GM12878 (cell line): ENCODE results near the gene NUP62. TPM values are rescaled to one million over a fixed set of nuclear protein-coding genes. Genes with fewer than 3 reads are reported as not detected.

Experiments
- BMI1 ChIP-seq: fragments of 450-650 bp; IDR thresholded peaks from 2 replicates; pipeline ENCODE4 v1.6.1; 2016; ENCODE audit warnings: mild to moderate bottlenecking, moderate library complexity, borderline replicate concordance
- CUX1 ChIP-seq: IDR thresholded peaks from 2 replicates; pipeline ENCODE4 v1.6.1; 2012; ENCODE audit warnings: improper control_type of control experiment, low read depth, low read length; ENCODE audit not compliant: insufficient replicate concordance
- DPF2 ChIP-seq: fragments of 450-650 bp; IDR thresholded peaks from 2 replicates; pipeline ENCODE4 v1.6.1; 2017; ENCODE audit warnings: mild to moderate bottlenecking
- E4F1 ChIP-seq: fragments of 450-650 bp; IDR thresholded peaks from 2 replicates; pipeline ENCODE4 v1.6.1; 2018; ENCODE audit warnings: borderline replicate concordance, mild to moderate bottlenecking; ENCODE audit not compliant: partially characterized antibody
- EP300 ChIP-seq, 2 experiments: fragments of 150-350 bp in 1 of 2; IDR thresholded peaks; 2 replicates each; pipeline ENCODE4 v1.6.1; 2011 to 2012; ENCODE audit warnings: low read depth in 2 of 2, low read length in 2 of 2, borderline replicate concordance in 1 of 2, improper control_type of control experiment in 1 of 2, inconsistent platforms in 1 of 2; ENCODE audit not compliant: control insufficient read depth in 1 of 2
- IKZF2 ChIP-seq, 2 experiments: fragments of 450-650 bp; IDR thresholded peaks; 2 replicates each; pipeline ENCODE4 v1.6.1; 2017; ENCODE audit warnings: mild to moderate bottlenecking in 2 of 2, moderate library complexity in 2 of 2
- KAT2A ChIP-seq: conservative IDR thresholded peaks from 2 replicates; pipeline ENCODE4 v1.6.1; 2011; ENCODE audit warnings: low read depth, low read length; ENCODE audit not compliant: control insufficient read depth
- LARP7 ChIP-seq: fragments of 450-650 bp; IDR thresholded peaks from 2 replicates; pipeline ENCODE4 v1.6.1; 2017; ENCODE audit warnings: mild to moderate bottlenecking
- MXI1 ChIP-seq: fragments of 150-350 bp; IDR thresholded peaks from 2 replicates; pipeline ENCODE4 v1.6.1; 2011; ENCODE audit warnings: low read depth, mild to moderate bottlenecking, inconsistent platforms, low read length, improper control_type of control experiment
- NFIC ChIP-seq: IDR thresholded peaks from 2 replicates; pipeline ENCODE4 v1.6.1; 2012; ENCODE audit warnings: low read depth, mild to moderate bottlenecking, inconsistent platforms, low read length, moderate library complexity
- POLR2AphosphoS5 ChIP-seq: IDR thresholded peaks from 2 replicates; pipeline ENCODE4 v1.6.1; 2011; ENCODE audit warnings: mild to moderate bottlenecking, low read length, inconsistent platforms
- RCOR1 ChIP-seq: conservative IDR thresholded peaks from 2 replicates; pipeline ENCODE4 v1.6.1; 2012; ENCODE audit warnings: low read depth, low read length, improper control_type of control experiment
- RUNX3 ChIP-seq: IDR thresholded peaks from 2 replicates; pipeline ENCODE4 v1.6.1; 2012; ENCODE audit warnings: low read length, inconsistent platforms
- SMC3 ChIP-seq: IDR thresholded peaks from 2 replicates; pipeline ENCODE4 v1.6.1; 2011; ENCODE audit warnings: low read length, improper control_type of control experiment, borderline replicate concordance
- ZNF207 ChIP-seq: fragments of 450-650 bp; IDR thresholded peaks from 2 replicates; pipeline ENCODE4 v1.6.1; 2014; ENCODE audit warnings: antibody characterized with exemption, mild to moderate bottlenecking, borderline replicate concordance
- polyA plus RNA-seq, 11 experiments: library from polyadenylated mRNA; depleted of rRNA in 4 of 11; unstranded in 6 of 11; stranded (reverse) in 5 of 11; fragments of >200 nt; fragmentation: Nextera tagmentation in 4 of 11; fragmentation: Illumina TruSeq in 1 of 11; extraction: Ambion mirVana in 4 of 11; extraction: Trizol in 1 of 11; gene quantifications; 1 replicate in 1 of 11; 2 replicates in 10 of 11; pipeline versions ENCODE4 v1.2.1 to v1.2.3, GENCODE V29; 2011 to 2016; ENCODE audit warnings: inconsistent platforms in 2 of 11, missing spikeins in 2 of 11, low read depth in 1 of 11
- total RNA-seq, 4 experiments: library from RNA; depleted of rRNA in 3 of 4; stranded (reverse); fragments of >200 nt in 3 of 4; fragmentation: Illumina TruSeq in 1 of 4; extraction: Trizol in 1 of 4; gene quantifications; 2 replicates each; pipeline versions ENCODE4 v1.2.1 to v1.2.3, GENCODE V29; 2013 to 2021
- TF ChIP-seq, protein P1 (sequence below): IDR thresholded peaks from 2 replicates; pipeline ENCODE4 v1.6.1; 2011; ENCODE audit warnings: borderline replicate concordance, low read depth, mild to moderate bottlenecking, moderate library complexity, low read length; ENCODE audit not compliant: insufficient read depth, poor library complexity, severe bottlenecking
- TF ChIP-seq, protein P2 (sequence below): fragments of 450-650 bp; IDR thresholded peaks from 2 replicates; pipeline ENCODE4 v1.6.1; 2017; ENCODE audit warnings: mild to moderate bottlenecking, low read depth, inconsistent platforms; ENCODE audit not compliant: poor library complexity, severe bottlenecking

Gene NUP62
- total and polyA plus RNA-seq, 10 of the 15 experiments (the other 5 are each of a cell fraction or from before 2014, with no cell fraction given) = 19.5 to 110 (median 66.9) TPM

- TF ChIP-seq LARP7 (peak; percentile 86), RUNX3 (peak; percentile 87), NFIC (peak; percentile 83; the same call in 1 of the 2 replicates), CUX1 (peak; percentile 15), ZNF207 (0 out of 2 replicates have a peak, but pooled peaks have one; percentile 54), MXI1 (peak; percentile 51), BMI1 (peak; percentile 51; the same call in 1 of the 2 replicates), SMC3 (peak; percentile 16; the same call in 1 of the 2 replicates), EP300 (IDR thresholded peaks at IDR 0.05; ENCODE audit: borderline replicate concordance in 1 of 2, control insufficient read depth in 1 of 2, low read depth in 2 of 2, low read length in 2 of 2) (peak; percentile 42 to 81; a peak in 3 of 4 replicates), KAT2A (no peak), POLR2AphosphoS5 (peak; percentile 70; the same call in 1 of the 2 replicates), E4F1 (no peak), DPF2 (peak; percentile 89), RCOR1 (0 out of 2 replicates have a peak, but pooled peaks have one; percentile 50), IKZF2 (IDR thresholded peaks at IDR 0.05) (peak; percentile 95 to 97)
- TF ChIP-seq, protein P1, sequence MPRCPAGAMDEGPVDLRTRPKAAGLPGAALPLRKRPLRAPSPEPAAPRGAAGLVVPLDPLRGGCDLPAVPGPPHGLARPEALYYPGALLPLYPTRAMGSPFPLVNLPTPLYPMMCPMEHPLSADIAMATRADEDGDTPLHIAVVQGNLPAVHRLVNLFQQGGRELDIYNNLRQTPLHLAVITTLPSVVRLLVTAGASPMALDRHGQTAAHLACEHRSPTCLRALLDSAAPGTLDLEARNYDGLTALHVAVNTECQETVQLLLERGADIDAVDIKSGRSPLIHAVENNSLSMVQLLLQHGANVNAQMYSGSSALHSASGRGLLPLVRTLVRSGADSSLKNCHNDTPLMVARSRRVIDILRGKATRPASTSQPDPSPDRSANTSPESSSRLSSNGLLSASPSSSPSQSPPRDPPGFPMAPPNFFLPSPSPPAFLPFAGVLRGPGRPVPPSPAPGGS = peak; percentile 76
- TF ChIP-seq, protein P2, sequence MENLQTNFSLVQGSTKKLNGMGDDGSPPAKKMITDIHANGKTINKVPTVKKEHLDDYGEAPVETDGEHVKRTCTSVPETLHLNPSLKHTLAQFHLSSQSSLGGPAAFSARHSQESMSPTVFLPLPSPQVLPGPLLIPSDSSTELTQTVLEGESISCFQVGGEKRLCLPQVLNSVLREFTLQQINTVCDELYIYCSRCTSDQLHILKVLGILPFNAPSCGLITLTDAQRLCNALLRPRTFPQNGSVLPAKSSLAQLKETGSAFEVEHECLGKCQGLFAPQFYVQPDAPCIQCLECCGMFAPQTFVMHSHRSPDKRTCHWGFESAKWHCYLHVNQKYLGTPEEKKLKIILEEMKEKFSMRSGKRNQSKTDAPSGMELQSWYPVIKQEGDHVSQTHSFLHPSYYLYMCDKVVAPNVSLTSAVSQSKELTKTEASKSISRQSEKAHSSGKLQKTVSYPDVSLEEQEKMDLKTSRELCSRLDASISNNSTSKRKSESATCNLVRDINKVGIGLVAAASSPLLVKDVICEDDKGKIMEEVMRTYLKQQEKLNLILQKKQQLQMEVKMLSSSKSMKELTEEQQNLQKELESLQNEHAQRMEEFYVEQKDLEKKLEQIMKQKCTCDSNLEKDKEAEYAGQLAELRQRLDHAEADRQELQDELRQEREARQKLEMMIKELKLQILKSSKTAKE = peak; percentile 87
Observed at GRCh38 chr19:49896863-49897621, 32.3 kb downstream of the NUP62 start, which contains the start of gene IL4I1 (continued).
